Measurements from ENCODE around the gene GRIP1.

GRIP1 gene

GRCh38 chr12:66497008-66497897, 181.6 kb downstream of the GRIP1 start:
- no peak for TF ChIP-seq CTCF (IDR thresholded peaks at IDR 0.05)

DNA sequence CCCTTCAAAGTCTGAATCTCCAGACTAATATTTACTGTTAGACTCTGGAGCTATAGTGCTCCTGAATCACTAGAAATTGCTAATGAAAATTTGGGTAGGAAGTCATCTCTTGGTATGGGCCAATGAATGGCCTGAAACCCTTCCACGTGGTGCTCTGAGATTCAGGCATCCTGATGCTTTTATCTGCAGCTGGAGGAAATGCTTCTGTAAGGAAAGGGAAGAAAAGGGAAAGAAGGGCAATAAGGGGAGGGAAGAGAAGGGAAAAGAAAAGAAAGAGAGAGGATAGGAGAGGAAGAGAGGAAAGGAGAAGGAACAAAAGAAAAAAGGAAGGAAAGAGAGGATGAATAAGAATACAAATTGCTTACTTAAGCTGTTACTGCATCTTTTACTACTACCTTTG, 182.3 kb downstream of the GRIP1 start:
- TF ChIP-seq CTCF (IDR thresholded peaks at IDR 0.05): no peak

- TF ChIP-seq CTCF (IDR thresholded peaks at IDR 0.05): no peak
Observed at GRCh38 chr12:66495709-66496108, 183.2 kb downstream of the GRIP1 start.

- no peak for TF ChIP-seq CTCF (IDR thresholded peaks at IDR 0.05)
Observed at GRCh38 chr12:66493819-66494218, 185.1 kb downstream of the GRIP1 start.

- no peak for TF ChIP-seq CTCF (IDR thresholded peaks at IDR 0.05)
Observed at GRCh38 chr12:66491853-66492252, 187.0 kb downstream of the GRIP1 start.

- TF ChIP-seq CTCF (IDR thresholded peaks at IDR 0.05): no peak
Observed at GRCh38 chr12:66482351-66483203, 196.3 kb downstream of the GRIP1 start.

GRCh38 chr12:66467932-66468331, 210.9 kb downstream of the GRIP1 start:
- TF ChIP-seq CTCF (IDR thresholded peaks at IDR 0.05): no peak

Data from LNCAP (cell line).